GM19099 (cell line): Measurements from ENCODE around the gene PAIP1.

Experiments
- POLR2A ChIP-seq: IDR thresholded peaks from 3 replicates; pipeline ENCODE4 v1.6.1; 2011; ENCODE audit warnings: low read depth; ENCODE audit not compliant: insufficient read length; ENCODE audit errors: extremely low read depth

PAIP1 gene

GRCh38 chr5:43497311-43498104 lies 59.4 kb downstream of the PAIP1 start:
- no peak for TF ChIP-seq POLR2A

GRCh38 chr5:43491326-43491725 lies 65.6 kb downstream of the PAIP1 start:
- no peak for TF ChIP-seq POLR2A

GRCh38 chr5:43486353-43486752 lies 70.5 kb downstream of the PAIP1 start:
- TF ChIP-seq POLR2A, result no peak

GRCh38 chr5:43485406-43485805 lies 71.5 kb downstream of the PAIP1 start:
- no peak for TF ChIP-seq POLR2A

- no peak for TF ChIP-seq POLR2A
Observed at GRCh38 chr5:43484106-43484849, 72.6 kb downstream of the PAIP1 start.

- peak; percentile 85 for TF ChIP-seq POLR2A
Observed at GRCh38 chr5:43483298-43484105, 73.4 kb downstream of the PAIP1 start, which contains the start of gene TMEM267. Gene TMEM267, minus strand, starts transcription at chr5:43483865. Its CDS starts 29,896 bp downstream, at chr5:43453969.

- TF ChIP-seq POLR2A, result no peak
Observed at GRCh38 chr5:43482490-43483297, 74.2 kb downstream of the PAIP1 start.
